ENCODE results near the gene FKBP2.

DNA sequence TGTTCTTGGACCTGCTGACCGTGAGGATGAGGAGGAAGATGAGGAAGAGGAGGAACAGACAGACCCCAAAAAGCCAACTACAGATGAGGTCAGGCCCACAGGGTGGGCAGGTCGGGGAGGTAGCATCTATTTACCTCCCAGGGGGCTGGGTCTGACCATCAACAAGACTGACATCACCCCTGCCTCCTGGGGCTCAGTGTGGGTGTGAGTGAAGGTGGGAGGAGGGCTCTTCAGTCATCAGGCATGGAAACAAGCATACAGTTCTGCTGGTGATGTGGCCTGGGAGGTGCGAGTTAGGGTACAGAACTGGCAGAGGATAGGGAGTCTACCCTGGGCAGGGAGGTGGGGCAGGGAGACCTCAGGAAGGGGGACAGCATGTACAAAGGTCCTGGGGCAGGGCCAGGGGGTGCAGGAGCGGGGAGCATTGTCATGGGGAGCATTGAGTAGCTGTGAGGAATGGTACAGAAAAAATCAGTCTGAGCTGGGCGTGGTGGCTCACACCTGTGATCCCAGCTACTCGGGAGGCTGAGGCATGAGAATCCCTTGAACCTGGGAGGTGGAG lies 19.3 kb downstream of the FKBP2 start:
- TF ChIP-seq MXI1 (IDR thresholded peaks at IDR 0.05; ENCODE audit: borderline replicate concordance, low read depth, low read length) (no peak), ZNF513 (CRISPR knock-in tag; conservative IDR thresholded peaks at IDR 0.05) (no peak), ZNF839 (CRISPR knock-in tag; IDR thresholded peaks at IDR 0.05; ENCODE audit: borderline replicate concordance) (no peak), ATF1 (CRISPR knock-in tag; IDR thresholded peaks at IDR 0.05) (no peak), HDAC1 (CRISPR knock-in tag; IDR thresholded peaks at IDR 0.05) (no peak), ZNF235 (CRISPR knock-in tag; IDR thresholded peaks at IDR 0.05; ENCODE audit: borderline replicate concordance) (no peak), PATZ1 (CRISPR knock-in tag; IDR thresholded peaks at IDR 0.05) (no peak), KLF9 (CRISPR knock-in tag; IDR thresholded peaks at IDR 0.05; ENCODE audit: low read depth) (no peak), NR1H2 (CRISPR knock-in tag; IDR thresholded peaks at IDR 0.05; ENCODE audit: borderline replicate concordance, low read depth) (no peak), SMARCC2 (IDR thresholded peaks at IDR 0.05) (no peak)
- TF ChIP-seq, protein P1, sequence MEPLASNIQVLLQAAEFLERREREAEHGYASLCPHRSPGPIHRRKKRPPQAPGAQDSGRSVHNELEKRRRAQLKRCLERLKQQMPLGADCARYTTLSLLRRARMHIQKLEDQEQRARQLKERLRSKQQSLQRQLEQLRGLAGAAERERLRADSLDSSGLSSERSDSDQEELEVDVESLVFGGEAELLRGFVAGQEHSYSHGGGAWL (CRISPR knock-in tag; IDR thresholded peaks at IDR 0.05), result no peak
- TF ChIP-seq, protein P2, sequence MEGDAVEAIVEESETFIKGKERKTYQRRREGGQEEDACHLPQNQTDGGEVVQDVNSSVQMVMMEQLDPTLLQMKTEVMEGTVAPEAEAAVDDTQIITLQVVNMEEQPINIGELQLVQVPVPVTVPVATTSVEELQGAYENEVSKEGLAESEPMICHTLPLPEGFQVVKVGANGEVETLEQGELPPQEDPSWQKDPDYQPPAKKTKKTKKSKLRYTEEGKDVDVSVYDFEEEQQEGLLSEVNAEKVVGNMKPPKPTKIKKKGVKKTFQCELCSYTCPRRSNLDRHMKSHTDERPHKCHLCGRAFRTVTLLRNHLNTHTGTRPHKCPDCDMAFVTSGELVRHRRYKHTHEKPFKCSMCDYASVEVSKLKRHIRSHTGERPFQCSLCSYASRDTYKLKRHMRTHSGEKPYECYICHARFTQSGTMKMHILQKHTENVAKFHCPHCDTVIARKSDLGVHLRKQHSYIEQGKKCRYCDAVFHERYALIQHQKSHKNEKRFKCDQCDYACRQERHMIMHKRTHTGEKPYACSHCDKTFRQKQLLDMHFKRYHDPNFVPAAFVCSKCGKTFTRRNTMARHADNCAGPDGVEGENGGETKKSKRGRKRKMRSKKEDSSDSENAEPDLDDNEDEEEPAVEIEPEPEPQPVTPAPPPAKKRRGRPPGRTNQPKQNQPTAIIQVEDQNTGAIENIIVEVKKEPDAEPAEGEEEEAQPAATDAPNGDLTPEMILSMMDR (CRISPR knock-in tag; IDR thresholded peaks at IDR 0.05), result no peak
- TF ChIP-seq, protein P3, sequence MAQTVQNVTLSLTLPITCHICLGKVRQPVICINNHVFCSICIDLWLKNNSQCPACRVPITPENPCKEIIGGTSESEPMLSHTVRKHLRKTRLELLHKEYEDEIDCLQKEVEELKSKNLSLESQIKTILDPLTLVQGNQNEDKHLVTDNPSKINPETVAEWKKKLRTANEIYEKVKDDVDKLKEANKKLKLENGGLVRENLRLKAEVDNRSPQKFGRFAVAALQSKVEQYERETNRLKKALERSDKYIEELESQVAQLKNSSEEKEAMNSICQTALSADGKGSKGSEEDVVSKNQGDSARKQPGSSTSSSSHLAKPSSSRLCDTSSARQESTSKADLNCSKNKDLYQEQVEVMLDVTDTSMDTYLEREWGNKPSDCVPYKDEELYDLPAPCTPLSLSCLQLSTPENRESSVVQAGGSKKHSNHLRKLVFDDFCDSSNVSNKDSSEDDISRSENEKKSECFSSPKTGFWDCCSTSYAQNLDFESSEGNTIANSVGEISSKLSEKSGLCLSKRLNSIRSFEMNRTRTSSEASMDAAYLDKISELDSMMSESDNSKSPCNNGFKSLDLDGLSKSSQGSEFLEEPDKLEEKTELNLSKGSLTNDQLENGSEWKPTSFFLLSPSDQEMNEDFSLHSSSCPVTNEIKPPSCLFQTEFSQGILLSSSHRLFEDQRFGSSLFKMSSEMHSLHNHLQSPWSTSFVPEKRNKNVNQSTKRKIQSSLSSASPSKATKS (CRISPR knock-in tag; IDR thresholded peaks at IDR 0.05), result no peak

Data from HepG2 (cell line).